ENCODE measurements around the gene TAF8.

The TAF8 gene

GRCh38 chr6:42017021-42017643 is 33.2 kb upstream of the TAF8 start:
- DNase-seq (ENCODE audit: low spot score), result no peak
- Histone ChIP-seq H3K4me3 (ENCODE audit: severe bottlenecking) (no peak overlapping the region), H3K27ac (ENCODE audit: poor library complexity, severe bottlenecking) (no peak overlapping the region), H3K9me3 (ENCODE audit: severe bottlenecking) (no peaks in the 10 kb centered on the region), H3K4me1 (ENCODE audit: insufficient read depth, poor library complexity, severe bottlenecking) (no peaks in the 10 kb centered on the region), H3K27me3 (ENCODE audit: insufficient read depth, poor library complexity, severe bottlenecking) (no peaks in the 10 kb centered on the region), H3K36me3 (ENCODE audit: low read depth) (no peaks in the 10 kb centered on the region)
- TF ChIP-seq CTCF (IDR thresholded peaks at IDR 0.05; ENCODE audit: poor library complexity, severe bottlenecking), result no peak
- ATAC-seq (ENCODE audit: low read depth), result peak; percentile 35; the same call in 2 of the 3 replicates

- Histone ChIP-seq H3K4me3 (ENCODE audit: severe bottlenecking) (no peak overlapping the region), H3K4me1 (ENCODE audit: insufficient read depth, poor library complexity, severe bottlenecking) (no peaks in the 10 kb centered on the region), H3K27me3 (ENCODE audit: insufficient read depth, poor library complexity, severe bottlenecking) (no peaks in the 10 kb centered on the region), H3K9me3 (ENCODE audit: severe bottlenecking) (no peaks in the 10 kb centered on the region), H3K36me3 (ENCODE audit: low read depth) (0 out of 2 replicates have a peak, but pooled peaks cover 4% of the 10 kb centered on the region), H3K27ac (ENCODE audit: poor library complexity, severe bottlenecking) (no peak overlapping the region)
- DNase-seq (ENCODE audit: low spot score) (no peak), ATAC-seq (ENCODE audit: low read depth) (no peak)
- TF ChIP-seq CTCF (IDR thresholded peaks at IDR 0.05; ENCODE audit: poor library complexity, severe bottlenecking), result no peak
Measured at GRCh38 chr6:42020967-42021366, 29.4 kb upstream of the TAF8 start.

- ATAC-seq (ENCODE audit: low read depth) (no peak), DNase-seq (ENCODE audit: low spot score) (no peak)
- Histone ChIP-seq H3K9me3 (ENCODE audit: severe bottlenecking) (no peaks in the 10 kb centered on the region), H3K27ac (ENCODE audit: poor library complexity, severe bottlenecking) (no peak overlapping the region), H3K4me3 (ENCODE audit: severe bottlenecking) (no peak overlapping the region), H3K27me3 (ENCODE audit: insufficient read depth, poor library complexity, severe bottlenecking) (no peaks in the 10 kb centered on the region), H3K36me3 (ENCODE audit: low read depth) (0 out of 2 replicates have a peak, but pooled peaks cover 4% of the 10 kb centered on the region), H3K4me1 (ENCODE audit: insufficient read depth, poor library complexity, severe bottlenecking) (no peaks in the 10 kb centered on the region)
- TF ChIP-seq CTCF (IDR thresholded peaks at IDR 0.05; ENCODE audit: poor library complexity, severe bottlenecking), result no peak
Measured at GRCh38 chr6:42021847-42022754, 28.2 kb upstream of the TAF8 start.

- Histone ChIP-seq H3K36me3 (ENCODE audit: low read depth) (0 out of 2 replicates have a peak, but pooled peaks cover 4% of the 10 kb centered on the region), H3K27me3 (ENCODE audit: insufficient read depth, poor library complexity, severe bottlenecking) (no peaks in the 10 kb centered on the region), H3K27ac (ENCODE audit: poor library complexity, severe bottlenecking) (no peak overlapping the region), H3K4me1 (ENCODE audit: insufficient read depth, poor library complexity, severe bottlenecking) (no peaks in the 10 kb centered on the region), H3K4me3 (ENCODE audit: severe bottlenecking) (no peak overlapping the region), H3K9me3 (ENCODE audit: severe bottlenecking) (no peaks in the 10 kb centered on the region)
- no peak for TF ChIP-seq CTCF (IDR thresholded peaks at IDR 0.05; ENCODE audit: poor library complexity, severe bottlenecking)
- DNase-seq (ENCODE audit: low spot score) (no peak), ATAC-seq (ENCODE audit: low read depth) (no peak)
Measured at GRCh38 chr6:42022755-42023384, 27.5 kb upstream of the TAF8 start.

Data from RWPE2 (cell line).